Fibroblast of lung (primary cell): ENCODE data around the gene ACOT6.

Source experiments
- CTCF ChIP-seq, 2 donors: IDR thresholded peaks in 1 of 2; conservative IDR thresholded peaks in 1 of 2; 1 replicate in 1 of 2; 2 replicates in 1 of 2; pipeline ENCODE4 v1.5.1; 2011 to 2012; ENCODE audit warnings: low read length in 2 of 2, control low read depth in 1 of 2, inconsistent platforms in 1 of 2, low read depth in 1 of 2, mild to moderate bottlenecking in 1 of 2
- EZH2 ChIP-seq: IDR thresholded peaks from 2 replicates; pipeline ENCODE4 v1.5.1; 2012; ENCODE audit warnings: low read length, control low read depth, mild to moderate bottlenecking; ENCODE audit errors: missing control alignments

GRCh38 chr14:73616831-73617230 lies 4.5 kb downstream of the ACOT6 start:
- TF ChIP-seq CTCF (conservative IDR thresholded peaks at IDR 0.05 in 1 of 2, IDR thresholded peaks at IDR 0.05 in 1 of 2; ENCODE audit: low read depth in 1 of 2, low read length in 2 of 2) (no peak), EZH2 (no peak)
